HG02588 (cell line): ENCODE data around the gene COPS7A.
"Not testable (repeated sequence)": the region's sequence is repeated elsewhere in the genome, so short reads cannot be mapped to it uniquely, and the experiment has no call there.

Source experiments
- ATAC-seq: cut with Tn5 transposase; IDR thresholded peaks from one replicate; pipeline ENCODE4 v1.9.1; 2021; ENCODE audit warnings: mild to moderate bottlenecking, moderate library complexity; ENCODE audit not compliant: unreplicated experiment

COPS7A gene

GRCh38 chr12:6701078-6701768 is 22.6 kb upstream of the COPS7A start:
- ATAC-seq, result no peak

- no peak for ATAC-seq
Observed at GRCh38 chr12:6703631-6704030, 20.2 kb upstream of the COPS7A start.

GRCh38 chr12:6708351-6708750 is 15.5 kb upstream of the COPS7A start:
- ATAC-seq, result not testable (repeated sequence)

GRCh38 chr12:6708960-6709394 is 14.9 kb upstream of the COPS7A start:
- ATAC-seq, result no peak

GRCh38 chr12:6716031-6716873 is 7.6 kb upstream of the COPS7A start:
- ATAC-seq, result not testable (repeated sequence)

- no peak for ATAC-seq
Observed at GRCh38 chr12:6716874-6717437, 6.9 kb upstream of the COPS7A start.

GRCh38 chr12:6722863-6723262 is 983 bp upstream of the COPS7A start:
- no peak for ATAC-seq

- ATAC-seq, result peak; percentile 17
Observed at GRCh38 chr12:6724409-6724797, 557 bp downstream of the COPS7A start.

- no peak for ATAC-seq
Observed at GRCh38 chr12:6725350-6725749, 1.5 kb downstream of the COPS7A start.

GRCh38 chr12:6729186-6729585 is 5.3 kb downstream of the COPS7A start:
- ATAC-seq, result no peak

- ATAC-seq, result no peak
Observed at GRCh38 chr12:6730169-6730568, 6.3 kb downstream of the COPS7A start.

GRCh38 chr12:6734506-6735387 is 10.9 kb downstream of the COPS7A start:
- no peak for ATAC-seq

GRCh38 chr12:6735448-6736191 is 11.8 kb downstream of the COPS7A start:
- ATAC-seq, result no peak

GRCh38 chr12:6736754-6737153 is 12.9 kb downstream of the COPS7A start:
- no peak for ATAC-seq

GRCh38 chr12:6742080-6742479 is 18.2 kb downstream of the COPS7A start:
- not testable (repeated sequence) for ATAC-seq

- ATAC-seq, result no peak
Observed at GRCh38 chr12:6742834-6743233, 19.0 kb downstream of the COPS7A start.

- ATAC-seq, result not testable (repeated sequence)
Observed at GRCh38 chr12:6743300-6743699, 19.5 kb downstream of the COPS7A start.

GRCh38 chr12:6745741-6746525 is 22.1 kb downstream of the COPS7A start:
- no peak for ATAC-seq

GRCh38 chr12:6747216-6747615 is 23.4 kb downstream of the COPS7A start:
- no peak for ATAC-seq
